LNCaP clone FGC (cell line): ENCODE measurements around the gene ACTR1A.

Experiments
- DNase-seq: peaks from one replicate; pipeline ENCODE4 v3.0.0-alpha.2; 2011; ENCODE audit warnings: low read depth
- H3K4me3 ChIP-seq: 2 replicates; pipeline ENCODE4 v1.5.1; 2011; ENCODE audit warnings: mild to moderate bottlenecking, low read depth, low read length, control low read depth
- TF ChIP-seq, protein P1 (sequence below): IDR thresholded peaks from 2 replicates; pipeline ENCODE4 v1.5.1; 2012; ENCODE audit warnings: mild to moderate bottlenecking; ENCODE audit not compliant: control insufficient read depth, insufficient read depth; ENCODE audit errors: extremely low read depth

The ACTR1A gene

DNA sequence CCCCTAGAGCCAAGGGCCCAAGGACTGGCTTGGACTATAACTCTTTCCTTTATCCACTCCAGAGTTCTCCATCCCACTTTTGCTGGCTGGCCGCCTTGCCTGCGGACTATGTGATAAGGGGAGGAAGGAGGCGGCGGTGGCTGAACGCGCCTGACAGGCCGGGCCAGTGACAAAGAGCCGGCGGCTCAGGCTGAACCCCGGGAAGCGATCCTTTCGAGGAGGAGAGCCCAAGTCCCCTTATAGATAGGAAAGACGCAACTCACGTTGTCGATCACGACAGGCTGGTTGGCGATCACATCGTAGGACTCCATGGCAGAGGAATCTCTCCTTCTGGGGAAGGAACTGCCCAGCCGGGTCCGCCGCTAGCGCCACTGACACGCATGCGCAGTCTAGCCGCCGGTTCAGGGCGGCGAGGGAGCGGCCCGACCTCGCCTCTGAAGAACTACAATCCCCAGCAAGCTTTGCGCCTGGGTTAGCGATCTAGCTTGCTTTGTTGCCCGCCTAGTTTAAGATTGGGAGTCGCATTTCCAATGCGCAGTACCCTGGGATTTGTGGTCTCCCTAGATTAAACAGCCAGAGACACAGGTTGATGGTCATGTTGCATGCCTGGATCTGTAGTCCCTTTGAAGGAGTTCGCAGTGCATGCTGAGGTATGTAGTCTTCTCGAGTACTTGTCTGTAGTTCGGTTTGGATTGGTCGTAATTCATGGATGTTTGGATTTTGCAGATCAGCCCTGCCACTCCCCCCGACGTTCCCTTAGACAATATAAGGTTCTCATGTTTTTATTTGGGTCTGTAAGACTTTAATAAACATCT, at the start of gene ACTR1A:
ACTR1A (minus strand) TSS at position 376 of the 815 bp plus-strand sequence; CDS start at position 311, 65 bp downstream.
- peak; percentile 100 for DNase-seq
- TF ChIP-seq, protein P1, sequence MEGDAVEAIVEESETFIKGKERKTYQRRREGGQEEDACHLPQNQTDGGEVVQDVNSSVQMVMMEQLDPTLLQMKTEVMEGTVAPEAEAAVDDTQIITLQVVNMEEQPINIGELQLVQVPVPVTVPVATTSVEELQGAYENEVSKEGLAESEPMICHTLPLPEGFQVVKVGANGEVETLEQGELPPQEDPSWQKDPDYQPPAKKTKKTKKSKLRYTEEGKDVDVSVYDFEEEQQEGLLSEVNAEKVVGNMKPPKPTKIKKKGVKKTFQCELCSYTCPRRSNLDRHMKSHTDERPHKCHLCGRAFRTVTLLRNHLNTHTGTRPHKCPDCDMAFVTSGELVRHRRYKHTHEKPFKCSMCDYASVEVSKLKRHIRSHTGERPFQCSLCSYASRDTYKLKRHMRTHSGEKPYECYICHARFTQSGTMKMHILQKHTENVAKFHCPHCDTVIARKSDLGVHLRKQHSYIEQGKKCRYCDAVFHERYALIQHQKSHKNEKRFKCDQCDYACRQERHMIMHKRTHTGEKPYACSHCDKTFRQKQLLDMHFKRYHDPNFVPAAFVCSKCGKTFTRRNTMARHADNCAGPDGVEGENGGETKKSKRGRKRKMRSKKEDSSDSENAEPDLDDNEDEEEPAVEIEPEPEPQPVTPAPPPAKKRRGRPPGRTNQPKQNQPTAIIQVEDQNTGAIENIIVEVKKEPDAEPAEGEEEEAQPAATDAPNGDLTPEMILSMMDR: 0 out of 2 replicates have a peak, but pooled peaks have one; percentile 3
- H3K4me3 ChIP-seq: peak within 1 kb of the TSS; percentile 83

DNA sequence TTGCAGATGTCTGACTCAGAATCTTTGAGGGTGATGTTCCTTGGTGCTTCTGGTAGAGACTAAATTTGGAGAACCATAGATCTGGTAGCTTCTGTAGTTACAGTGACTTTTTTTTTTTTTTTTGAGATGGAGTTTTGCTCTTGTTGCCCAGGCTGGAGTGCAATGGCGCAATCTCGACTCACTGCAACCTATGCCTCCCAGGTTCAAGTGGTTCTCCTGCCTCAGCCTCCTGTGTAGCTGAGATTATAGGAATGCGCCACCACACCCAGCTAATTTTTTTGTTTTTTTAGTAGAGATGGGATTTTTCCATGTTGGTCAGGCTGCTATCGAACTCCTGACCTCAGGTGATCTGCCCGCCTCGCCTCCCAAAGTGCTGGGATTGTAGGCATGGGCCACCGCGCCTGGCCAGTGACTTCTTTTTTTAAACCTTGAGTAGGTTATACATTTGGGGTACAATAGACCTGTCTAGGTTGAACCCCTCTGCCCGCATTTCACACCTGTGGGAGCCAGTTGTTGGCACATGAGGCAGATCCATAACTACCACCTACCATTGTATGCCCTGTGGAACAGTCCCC, 48.2 kb upstream of the ACTR1A start:
- TF ChIP-seq, protein P1: no peak

DNA sequence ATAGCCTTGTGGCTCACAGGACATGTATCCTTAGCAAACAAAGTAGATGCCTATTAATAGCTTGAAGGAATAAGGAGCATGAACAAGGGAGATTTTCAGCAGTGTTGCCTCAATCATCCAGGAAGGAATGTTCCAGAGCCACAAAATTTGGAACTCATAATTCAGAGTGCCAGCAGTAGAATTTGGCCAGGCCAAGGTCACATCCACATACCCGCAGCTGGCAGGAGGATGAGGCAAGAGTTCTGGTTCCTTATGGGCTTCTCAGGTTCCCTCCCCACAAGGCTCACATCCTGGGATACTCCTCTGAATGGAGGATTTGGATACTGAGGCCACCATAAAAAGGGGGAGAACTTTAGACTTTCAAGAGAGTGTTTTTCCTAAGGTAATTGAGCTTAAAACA, 47.0 kb upstream of the ACTR1A start:
- no peak for DNase-seq
- H3K4me3 ChIP-seq: no peak overlapping the region
- TF ChIP-seq, protein P1: no peak

More for the DNA sequence above, 48.2 kb upstream of the ACTR1A start:
- no peak overlapping the region for H3K4me3 ChIP-seq
- no peak for DNase-seq

DNA sequence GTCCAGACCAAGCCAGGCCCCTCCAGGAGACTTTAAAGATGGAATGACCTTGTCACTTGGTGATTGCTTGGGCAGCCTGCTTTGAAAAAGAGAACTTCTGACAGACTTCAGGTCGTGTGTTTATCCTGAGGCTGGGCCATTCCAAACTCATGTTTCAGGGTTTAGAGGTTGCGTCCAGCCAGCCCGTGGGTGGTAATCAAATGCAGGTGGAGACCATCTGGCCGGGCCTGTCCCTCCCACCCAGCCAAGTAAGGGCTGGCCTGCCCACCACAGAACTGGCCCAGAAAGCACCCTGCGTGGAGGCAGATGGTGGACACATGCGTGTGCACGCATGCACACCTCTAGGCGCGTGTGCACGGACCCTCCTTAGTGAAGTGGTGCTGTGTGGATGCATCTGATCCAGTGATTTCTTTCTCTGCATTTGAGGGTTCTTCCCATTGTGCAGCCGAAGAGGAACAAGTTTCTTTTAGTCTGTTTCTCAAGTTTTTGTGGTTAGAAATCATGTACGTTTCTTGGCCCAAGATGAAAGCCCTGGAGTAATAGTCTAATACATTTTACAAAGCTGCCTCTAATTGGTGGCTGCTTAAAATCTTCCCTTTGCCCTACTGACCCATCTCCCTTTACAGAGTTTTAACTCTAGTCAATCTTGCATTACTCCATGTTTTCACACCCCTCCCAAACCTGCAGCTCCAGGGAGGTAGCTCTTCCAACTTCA, 44.3 kb upstream of the ACTR1A start:
- TF ChIP-seq, protein P1: no peak
- no peak for DNase-seq
- H3K4me3 ChIP-seq: no peak overlapping the region

DNA sequence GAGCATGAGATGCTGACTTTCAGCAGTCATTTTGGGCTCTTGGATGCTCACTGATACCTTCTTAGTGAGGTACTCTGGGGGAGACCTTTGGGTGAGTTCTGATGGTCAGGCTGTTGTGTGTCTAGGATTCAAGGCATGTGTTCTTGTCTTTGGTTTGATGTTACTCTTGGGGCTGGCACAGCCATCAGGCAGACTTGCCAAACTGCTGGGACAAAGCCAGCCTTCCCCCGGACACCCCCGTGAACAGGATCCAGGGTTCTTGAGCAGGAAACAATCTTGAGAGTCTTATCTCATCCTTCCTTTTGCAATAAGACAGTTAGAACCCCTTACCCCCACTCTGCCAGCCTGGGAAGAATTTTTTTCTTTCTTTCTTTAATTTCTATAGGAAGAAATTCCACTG, 43.5 kb upstream of the ACTR1A start:
- no peak overlapping the region for H3K4me3 ChIP-seq
- DNase-seq: no peak
- TF ChIP-seq, protein P1: no peak

DNA sequence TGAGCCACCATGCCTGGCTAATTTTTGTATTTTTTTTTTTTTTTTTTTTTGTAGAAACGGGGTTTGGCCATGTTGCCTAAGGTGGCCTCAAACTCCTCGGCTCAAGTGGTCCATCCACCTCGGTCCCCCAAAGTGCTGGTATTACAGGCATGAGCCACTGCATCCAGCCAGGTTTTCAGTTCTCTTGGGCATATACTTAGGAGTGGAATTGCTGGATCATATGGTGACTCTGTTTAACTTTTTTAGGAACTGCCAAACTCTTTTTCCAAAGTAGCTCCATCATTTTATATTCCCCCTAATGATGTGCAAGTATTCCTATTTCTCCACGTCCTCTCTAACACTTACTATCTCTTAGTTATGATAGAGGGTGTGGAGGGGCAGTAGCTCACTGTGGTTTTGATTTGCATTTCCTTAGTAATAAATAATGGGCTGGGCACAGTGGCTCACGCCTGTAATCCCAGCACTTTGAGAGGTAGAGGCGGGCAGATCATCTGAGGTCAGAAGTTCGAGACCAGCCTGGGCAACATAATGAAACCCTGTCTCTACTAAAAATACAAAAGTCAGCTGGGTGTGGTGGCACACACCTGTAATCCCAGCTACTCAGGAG, 42.9 kb upstream of the ACTR1A start:
- DNase-seq: no peak
- TF ChIP-seq, protein P1: no peak
- H3K4me3 ChIP-seq: no peak overlapping the region
